GM12891 (cell line): Measurements from ENCODE around the gene AMMECR1L.

Experiments used
- PAX5 ChIP-seq: IDR thresholded peaks from 2 replicates; pipeline ENCODE4 v1.6.1; 2011; ENCODE audit warnings: low read length, moderate library complexity, mild to moderate bottlenecking; ENCODE audit not compliant: insufficient read depth, severe bottlenecking
- POLR2A ChIP-seq: IDR thresholded peaks from 2 replicates; pipeline ENCODE4 v1.6.1; 2011; ENCODE audit warnings: low read depth, low read length, control low read depth
- POLR2AphosphoS5 ChIP-seq: IDR thresholded peaks from 2 replicates; pipeline ENCODE4 v1.6.1; 2011; ENCODE audit warnings: low read depth, low read length, control low read depth
- POU2F2 ChIP-seq: IDR thresholded peaks from 2 replicates; pipeline ENCODE4 v1.6.1; 2011; ENCODE audit warnings: low read depth, mild to moderate bottlenecking, control low read depth, low read length, moderate library complexity
- SPI1 ChIP-seq: IDR thresholded peaks from 2 replicates; pipeline ENCODE4 v1.6.1; 2011; ENCODE audit warnings: low read depth, low read length, control low read depth
- TAF1 ChIP-seq: IDR thresholded peaks from 2 replicates; pipeline ENCODE4 v1.6.1; 2011; ENCODE audit warnings: low read depth, low read length, control low read depth

GRCh38 chr2:127820080-127820668 is 65.6 kb downstream of the AMMECR1L start:
- no peak for TF ChIP-seq POLR2A
- no peak for TF ChIP-seq POLR2AphosphoS5
- TF ChIP-seq TAF1, result no peak
- TF ChIP-seq POU2F2, result no peak
- TF ChIP-seq SPI1, result no peak
- TF ChIP-seq PAX5, result no peak
